GM19452 (cell line): Measurements from ENCODE around the gene TADA2B.
A peak's percentile ranks its signal among the peaks of the same experiment; 100 is the strongest.

Experiments used
- ATAC-seq: cut with Tn5 transposase; IDR thresholded peaks from one replicate; pipeline ENCODE4 v1.9.1; 2021; ENCODE audit not compliant: unreplicated experiment

Gene TADA2B

DNA sequence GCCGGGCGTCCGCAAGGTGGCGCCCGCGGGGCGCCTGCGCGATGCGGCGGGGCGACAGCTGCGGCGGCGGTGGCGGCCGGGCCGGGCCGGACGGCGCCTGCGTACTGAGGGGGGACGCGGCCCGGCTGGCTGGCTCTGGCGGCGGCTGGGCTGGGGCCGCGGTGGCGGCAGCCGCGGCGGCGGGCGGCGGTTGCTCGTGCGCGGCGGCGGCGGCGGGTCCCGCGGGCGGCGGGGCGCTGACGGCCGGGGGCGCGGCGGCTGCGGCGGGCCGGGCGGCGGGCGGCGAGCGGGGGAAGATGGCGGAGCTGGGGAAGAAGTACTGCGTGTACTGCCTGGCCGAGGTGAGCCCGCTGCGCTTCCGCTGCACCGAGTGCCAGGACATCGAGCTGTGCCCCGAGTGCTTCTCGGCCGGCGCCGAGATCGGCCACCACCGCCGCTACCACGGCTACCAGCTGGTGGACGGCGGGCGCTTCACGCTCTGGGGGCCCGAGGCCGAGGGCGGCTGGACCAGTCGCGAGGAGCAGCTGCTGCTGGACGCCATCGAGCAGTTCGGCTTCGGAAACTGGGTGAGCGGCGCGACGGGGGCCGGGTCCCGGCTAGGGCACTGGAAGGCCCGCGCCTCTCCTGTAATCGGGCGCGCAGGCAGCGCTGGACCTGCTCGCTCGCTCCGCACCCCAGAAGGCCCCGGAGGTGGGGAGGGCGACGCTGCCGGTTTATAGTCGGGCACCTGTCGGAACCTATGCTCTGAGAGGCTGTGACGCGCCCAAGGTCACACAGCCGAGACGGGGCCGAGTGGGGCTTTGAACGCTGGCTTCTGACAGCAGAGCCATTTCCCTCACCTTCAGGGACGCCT is at the start of gene TADA2B:
TADA2B (plus strand) TSS at position 89 of the 853 bp plus-strand sequence; CDS start at position 297, 208 bp downstream.
- peak; percentile 17 for ATAC-seq

DNA sequence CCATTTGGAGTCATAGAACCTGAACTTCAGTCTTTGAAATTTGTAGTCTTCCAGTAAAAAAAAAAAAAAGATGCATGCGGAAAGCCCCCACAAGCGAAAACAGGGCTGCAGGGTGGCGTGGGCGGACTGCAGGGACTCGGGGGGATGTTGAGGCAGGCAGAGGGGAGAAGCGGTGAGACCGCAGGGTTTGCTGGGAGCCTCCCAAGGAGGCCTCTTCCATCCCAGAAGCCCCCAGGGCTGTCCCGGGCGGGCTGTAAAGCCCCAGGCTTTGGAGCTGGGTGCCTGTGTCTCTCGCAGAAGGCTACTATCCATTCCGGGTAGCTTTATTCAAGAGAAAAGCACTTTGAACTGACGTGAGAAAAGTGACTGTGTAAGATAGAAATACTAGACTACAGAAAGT is 46.7 kb upstream of the TADA2B start:
- no peak for ATAC-seq

GRCh38 chr4:6999172-7000086 is 43.7 kb upstream of the TADA2B start:
- ATAC-seq: no peak

DNA sequence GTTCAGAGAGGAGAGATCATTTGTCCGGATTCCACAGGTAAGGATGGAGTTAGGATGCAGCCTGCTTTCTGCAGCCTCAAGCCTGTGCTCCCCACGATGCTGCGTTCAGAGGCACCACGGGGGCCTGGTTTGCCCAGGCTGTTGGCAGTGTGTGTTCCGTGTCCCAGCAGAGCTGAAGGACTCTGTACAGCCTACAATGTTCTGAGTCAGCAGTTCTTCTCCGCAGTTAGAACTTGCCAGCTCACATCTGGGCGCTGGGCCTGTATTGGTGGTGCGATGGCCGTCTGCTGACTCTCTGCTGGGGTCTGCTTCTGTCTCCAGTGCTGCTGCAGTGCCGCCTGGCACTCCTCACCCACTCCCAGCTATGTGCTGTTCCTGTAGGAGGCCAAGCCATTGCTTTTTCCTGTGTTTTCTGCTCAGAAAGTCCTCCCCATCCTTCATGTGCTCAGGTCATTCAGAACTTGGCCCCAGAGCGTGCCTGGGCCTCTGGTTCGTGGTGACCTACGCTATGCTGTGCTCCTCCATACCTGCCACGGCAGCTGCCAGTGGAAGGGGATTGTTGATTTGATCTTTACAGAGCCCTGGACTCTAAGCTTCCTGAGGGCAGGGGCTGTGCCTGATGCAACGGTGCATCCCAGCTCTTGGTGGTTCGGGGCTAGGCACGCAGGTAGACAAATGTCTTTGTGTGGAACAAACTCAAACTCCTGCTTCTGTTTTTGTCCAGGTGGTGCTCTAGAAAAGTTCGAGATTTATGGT is 42.6 kb upstream of the TADA2B start:
- ATAC-seq: no peak

DNA sequence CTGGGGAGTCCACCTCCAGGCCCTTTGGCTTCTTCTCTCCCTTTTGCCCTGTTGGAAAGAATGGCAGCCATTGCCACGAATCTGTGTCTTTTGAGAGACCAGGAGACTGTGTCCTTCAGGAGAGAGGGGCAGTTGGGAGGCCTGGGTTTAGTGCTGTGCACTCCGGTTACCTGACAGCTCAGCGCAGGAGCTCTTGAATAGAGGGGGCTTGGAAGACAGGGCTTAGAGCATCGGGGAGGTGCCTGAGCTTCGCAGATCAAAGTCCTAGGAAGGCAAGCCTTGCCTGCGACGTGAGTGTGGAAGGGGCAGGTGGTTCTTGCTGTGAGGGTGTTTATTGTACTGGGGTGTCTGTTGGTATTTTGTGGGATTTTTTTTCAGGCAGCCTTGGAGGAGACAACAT is 41.9 kb upstream of the TADA2B start:
- ATAC-seq: no peak

DNA sequence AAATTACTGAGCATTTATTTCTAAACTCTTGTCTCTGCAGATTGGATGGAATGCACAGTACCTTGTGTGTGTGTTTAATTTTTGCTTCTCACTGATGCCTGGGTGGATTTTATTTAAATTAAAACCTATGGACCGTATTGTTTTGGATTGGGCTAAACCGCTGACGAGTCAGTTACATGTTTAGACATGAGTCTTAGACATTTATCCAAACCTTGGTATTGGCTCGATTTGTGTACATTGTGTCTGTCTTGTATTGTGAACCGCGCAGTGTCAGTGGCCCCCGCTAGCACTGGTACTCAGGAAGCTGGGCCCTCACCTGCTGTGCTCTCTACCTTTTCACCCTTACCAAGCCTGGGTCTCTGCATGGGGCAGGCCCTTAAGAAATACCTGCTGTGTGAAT is 40.8 kb upstream of the TADA2B start:
- ATAC-seq: no peak

GRCh38 chr4:7003176-7003878 is 39.8 kb upstream of the TADA2B start:
- ATAC-seq: no peak

DNA sequence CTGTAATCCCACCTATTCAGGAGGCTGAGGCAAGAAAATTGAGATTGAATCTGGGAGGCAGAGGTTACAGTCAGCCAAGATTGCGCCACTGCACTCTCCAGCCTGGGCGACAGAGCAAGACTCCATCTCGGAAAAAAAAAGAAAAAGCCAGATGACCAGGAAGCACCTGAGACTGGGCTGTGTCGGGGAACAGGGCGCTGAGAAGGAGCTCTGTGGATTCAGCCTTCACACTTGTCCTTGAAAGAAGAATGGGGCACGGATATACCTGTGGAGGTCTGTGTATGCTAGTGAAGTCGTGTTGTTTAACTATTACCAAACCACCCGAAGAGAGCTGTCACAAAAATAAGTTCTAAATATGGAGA is 39.3 kb upstream of the TADA2B start:
- ATAC-seq: no peak

- no peak for ATAC-seq
Observed at GRCh38 chr4:7004331-7004730, 38.8 kb upstream of the TADA2B start.

- ATAC-seq: no peak
Observed at GRCh38 chr4:7005571-7005970, 37.6 kb upstream of the TADA2B start.

- no peak for ATAC-seq
Observed at GRCh38 chr4:7006411-7006810, 36.8 kb upstream of the TADA2B start.

DNA sequence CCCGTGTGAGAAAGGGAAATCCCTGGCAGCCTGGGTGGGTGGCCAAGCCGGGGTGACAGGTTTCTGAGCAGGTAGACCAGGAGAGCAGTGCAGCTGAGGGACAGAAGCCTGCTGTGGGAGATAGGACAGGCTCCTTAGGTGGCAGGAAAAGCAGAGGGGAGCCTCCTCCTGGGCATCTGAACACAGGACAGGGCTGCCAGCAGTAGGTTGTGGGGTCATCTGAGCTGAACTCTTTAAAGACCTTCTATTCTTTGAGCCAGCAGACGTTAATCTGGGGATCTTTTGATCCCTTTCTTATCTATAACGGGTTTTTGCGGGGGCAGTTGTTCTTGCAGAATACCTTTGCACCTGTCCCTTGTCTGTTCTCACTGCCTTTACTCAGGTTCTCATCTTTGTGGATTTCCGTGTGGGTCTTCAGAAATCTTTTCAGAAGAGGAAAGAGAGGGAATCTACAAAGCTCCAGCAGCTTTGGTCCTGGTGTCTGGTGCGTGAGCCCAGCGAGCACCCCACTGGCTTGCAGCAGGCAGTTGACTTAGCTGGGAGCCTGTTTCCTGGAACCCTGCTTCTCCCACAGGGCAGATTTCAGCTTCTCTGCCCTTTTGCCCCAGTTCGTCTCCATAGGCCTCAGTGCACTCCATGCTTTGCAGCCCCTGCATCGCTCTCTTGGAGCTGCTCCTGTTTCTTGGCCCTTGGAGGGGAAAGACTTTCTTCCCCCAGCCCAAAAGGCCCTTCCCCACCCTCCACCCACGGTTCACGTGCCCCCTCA is 35.8 kb upstream of the TADA2B start:
- no peak for ATAC-seq

DNA sequence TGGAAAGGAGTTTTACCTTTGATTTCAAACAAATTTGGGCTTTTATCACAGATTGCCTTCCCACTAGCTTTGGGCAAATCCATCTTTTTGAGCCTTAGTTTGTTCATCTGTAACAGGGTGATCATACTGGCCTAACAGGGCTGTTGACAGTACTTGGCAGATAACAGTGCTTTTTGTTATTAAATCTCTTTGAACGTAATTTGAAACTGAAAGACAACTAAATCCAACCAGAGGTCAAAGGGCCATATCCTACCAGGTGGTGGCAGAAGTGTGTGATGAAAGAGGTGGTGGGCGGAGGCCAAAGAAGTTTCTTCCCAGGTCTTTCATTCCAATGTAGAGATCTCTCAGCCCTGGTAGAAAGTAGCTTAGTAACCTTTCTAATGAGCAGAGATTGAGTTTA is 35.2 kb upstream of the TADA2B start:
- ATAC-seq: no peak

GRCh38 chr4:7009564-7009963 is 33.6 kb upstream of the TADA2B start:
- ATAC-seq: no peak

DNA sequence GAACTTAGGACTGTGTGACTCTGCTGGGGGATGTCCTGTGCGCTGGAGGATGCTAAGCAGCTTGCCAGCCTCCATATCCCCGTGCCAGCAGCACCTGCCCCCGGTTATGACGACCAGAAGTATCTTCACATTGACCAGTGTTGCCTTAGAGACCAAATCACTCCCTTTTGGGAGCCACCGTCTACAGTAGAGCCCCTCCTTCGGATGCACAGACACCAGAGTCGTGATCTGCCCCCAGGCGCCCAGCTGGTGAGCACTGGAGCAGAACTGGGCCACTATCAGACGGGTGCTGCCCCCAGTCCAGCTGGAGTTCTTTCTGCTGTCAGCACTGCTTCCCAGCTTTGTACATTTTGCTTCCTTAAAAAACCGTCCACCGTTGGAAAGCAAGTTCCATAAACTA is 30.0 kb upstream of the TADA2B start:
- no peak for ATAC-seq

- ATAC-seq: no peak
Observed at GRCh38 chr4:7014815-7015214, 28.4 kb upstream of the TADA2B start.

DNA sequence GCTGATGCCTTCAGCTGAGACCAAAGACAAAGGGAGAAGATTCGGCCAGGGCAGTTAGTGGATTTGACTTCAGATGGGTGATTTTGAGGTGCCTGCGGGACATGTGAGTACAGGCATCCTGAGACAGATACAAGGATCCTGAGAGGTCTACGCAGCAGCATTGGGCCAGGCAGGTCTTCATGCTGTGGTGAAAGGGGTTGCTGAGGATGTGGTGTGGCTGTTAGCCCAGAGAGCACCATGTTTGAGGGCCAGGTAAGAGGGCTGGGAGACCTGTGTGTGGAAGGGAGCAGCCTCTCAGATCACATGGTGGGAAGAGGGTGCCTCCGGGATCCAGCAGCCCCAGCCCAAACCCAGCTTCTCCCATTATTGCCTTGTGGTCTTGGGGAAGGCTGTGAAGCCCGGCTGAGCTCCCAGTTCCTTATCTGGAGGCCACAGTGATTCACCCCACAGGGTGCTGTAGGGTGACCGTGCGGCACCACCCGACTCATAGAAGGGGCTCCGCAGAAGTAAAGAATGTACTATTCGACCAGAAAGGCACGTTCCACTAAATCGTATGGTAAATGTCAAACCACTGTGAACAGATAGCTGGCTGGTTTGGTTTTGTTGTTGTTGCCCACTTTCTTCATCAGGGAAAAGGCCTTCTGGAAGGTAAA is 27.7 kb upstream of the TADA2B start:
- no peak for ATAC-seq

DNA sequence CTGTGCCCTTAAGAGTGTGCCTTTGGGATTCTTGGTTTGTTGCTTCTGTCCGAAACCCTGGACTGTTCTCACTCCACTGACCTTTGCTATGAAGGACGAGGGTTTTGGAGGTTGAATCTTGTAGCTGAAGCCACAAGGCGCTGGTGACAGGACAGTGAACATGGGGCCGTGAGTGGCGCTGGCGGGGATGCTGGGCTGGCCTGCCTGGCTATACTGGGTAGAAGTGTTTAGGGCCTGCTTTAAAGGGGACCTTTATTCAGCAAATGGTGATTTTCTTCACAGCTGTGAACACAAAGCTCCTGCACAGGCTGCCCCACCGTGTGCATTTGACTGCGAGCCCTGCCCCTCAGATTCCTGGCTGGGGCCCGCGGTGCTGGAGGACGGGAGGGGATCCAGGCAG is 27.1 kb upstream of the TADA2B start:
- no peak for ATAC-seq

DNA sequence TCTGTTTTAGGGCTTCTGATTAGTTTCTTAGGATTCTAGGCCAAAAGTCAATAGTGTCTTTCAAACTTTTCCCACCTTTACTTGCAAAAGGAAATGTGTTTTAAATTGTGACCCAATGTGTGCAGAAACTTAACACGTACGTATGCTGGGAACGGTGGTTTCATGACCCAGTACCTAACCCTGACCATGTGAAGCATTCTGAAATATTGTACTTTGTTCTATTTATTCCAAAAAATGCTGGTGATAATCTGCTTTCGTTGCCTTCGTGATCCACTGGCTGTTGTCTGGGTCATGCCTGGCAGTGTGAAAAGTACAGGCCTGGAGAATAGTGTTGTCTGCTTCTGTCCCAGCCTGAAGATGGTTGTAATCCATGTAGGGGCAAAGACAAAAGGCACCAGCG is 26.7 kb upstream of the TADA2B start:
- no peak for ATAC-seq
